ENCODE measurements around the gene CRIP2.

GRCh38 chr14:105477660-105478397, 3.2 kb downstream of the CRIP2 start:
- TF ChIP-seq POLR2A (IDR thresholded peaks at IDR 0.05): no peak
- TF ChIP-seq, protein P1, sequence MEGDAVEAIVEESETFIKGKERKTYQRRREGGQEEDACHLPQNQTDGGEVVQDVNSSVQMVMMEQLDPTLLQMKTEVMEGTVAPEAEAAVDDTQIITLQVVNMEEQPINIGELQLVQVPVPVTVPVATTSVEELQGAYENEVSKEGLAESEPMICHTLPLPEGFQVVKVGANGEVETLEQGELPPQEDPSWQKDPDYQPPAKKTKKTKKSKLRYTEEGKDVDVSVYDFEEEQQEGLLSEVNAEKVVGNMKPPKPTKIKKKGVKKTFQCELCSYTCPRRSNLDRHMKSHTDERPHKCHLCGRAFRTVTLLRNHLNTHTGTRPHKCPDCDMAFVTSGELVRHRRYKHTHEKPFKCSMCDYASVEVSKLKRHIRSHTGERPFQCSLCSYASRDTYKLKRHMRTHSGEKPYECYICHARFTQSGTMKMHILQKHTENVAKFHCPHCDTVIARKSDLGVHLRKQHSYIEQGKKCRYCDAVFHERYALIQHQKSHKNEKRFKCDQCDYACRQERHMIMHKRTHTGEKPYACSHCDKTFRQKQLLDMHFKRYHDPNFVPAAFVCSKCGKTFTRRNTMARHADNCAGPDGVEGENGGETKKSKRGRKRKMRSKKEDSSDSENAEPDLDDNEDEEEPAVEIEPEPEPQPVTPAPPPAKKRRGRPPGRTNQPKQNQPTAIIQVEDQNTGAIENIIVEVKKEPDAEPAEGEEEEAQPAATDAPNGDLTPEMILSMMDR (IDR thresholded peaks at IDR 0.05): no peak
